BJ (cell line): ENCODE measurements around the gene ERGIC2. TPM values are rescaled to one million over a fixed set of nuclear protein-coding genes. Genes with fewer than 3 reads are reported as not detected.

Experiments used
- CTCF ChIA-PET: fragments of 350-600 bp; formaldehyde crosslinking; extraction: SDS; loops from one replicate; lab custom pipeline; 2021; ENCODE audit warnings: antibody characterized with exemption, inconsistent platforms; lab: Yijun Ruan, JAX
- POLR2A ChIA-PET: fragments of 300-600 bp; sonication (Branson Sonifier 250); formaldehyde crosslinking; extraction: SDS; loops from one replicate; lab custom pipeline; 2021; ENCODE audit warnings: antibody characterized with exemption; lab: Charles Lee
- DNase-seq: peaks from one replicate; pipeline ENCODE4 v3.0.0-alpha.2; 2011; ENCODE audit warnings: low read depth
- H3K27me3 ChIP-seq: 2 replicates; pipeline ENCODE4 v1.6.0; 2011; ENCODE audit warnings: low read length; ENCODE audit not compliant: control insufficient read depth, insufficient read depth
- H3K36me3 ChIP-seq: 2 replicates; pipeline ENCODE4 v1.5.1; 2011; ENCODE audit warnings: low read length; ENCODE audit not compliant: control insufficient read depth, insufficient read depth
- H3K4me3 ChIP-seq: 2 replicates; pipeline ENCODE4 v1.5.1; 2011; ENCODE audit warnings: low read depth, mild to moderate bottlenecking, control low read depth, low read length
- polyA plus RNA-seq: library from polyadenylated mRNA; depleted of rRNA; stranded (reverse); fragments of >200 nt; gene quantifications from 2 replicates; pipeline ENCODE4 v1.2.3, GENCODE V29; 2011
- TF ChIP-seq, protein P1 (sequence below): IDR thresholded peaks from 2 replicates; pipeline ENCODE4 v1.5.1; 2011; ENCODE audit warnings: low read depth, mild to moderate bottlenecking, control low read depth, inconsistent platforms, low read length, moderate library complexity; ENCODE audit not compliant: insufficient read depth

Gene ERGIC2
- polyA plus RNA-seq, 1 experiment: 16.9 TPM

DNA sequence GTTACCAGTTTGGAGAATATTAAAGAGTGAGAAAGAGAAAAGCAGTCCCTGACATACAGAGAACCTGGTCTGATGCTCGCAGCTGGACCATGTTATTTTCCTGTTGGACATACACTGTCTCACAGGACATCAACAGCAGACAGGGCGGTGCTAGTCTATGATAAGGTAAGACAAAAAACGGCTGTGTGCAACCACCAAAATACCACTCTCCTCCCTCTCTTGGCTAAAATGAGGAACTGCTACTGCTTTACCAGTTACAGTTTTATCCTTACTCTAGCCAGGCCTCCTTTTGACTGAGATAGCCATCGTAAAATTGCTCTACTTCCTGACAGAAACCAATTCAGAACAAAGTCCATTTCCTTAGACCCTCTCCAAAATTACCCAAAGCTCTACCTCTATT lies 47.0 kb upstream of the ERGIC2 start:
- CTCF ChIA-PET: interaction anchor here (0.5 to 1.1 kb wide), 3 partner anchors 11 to 114 kb away, joined by 3 read pairs; no protein-coding TSS in a partner anchor

DNA sequence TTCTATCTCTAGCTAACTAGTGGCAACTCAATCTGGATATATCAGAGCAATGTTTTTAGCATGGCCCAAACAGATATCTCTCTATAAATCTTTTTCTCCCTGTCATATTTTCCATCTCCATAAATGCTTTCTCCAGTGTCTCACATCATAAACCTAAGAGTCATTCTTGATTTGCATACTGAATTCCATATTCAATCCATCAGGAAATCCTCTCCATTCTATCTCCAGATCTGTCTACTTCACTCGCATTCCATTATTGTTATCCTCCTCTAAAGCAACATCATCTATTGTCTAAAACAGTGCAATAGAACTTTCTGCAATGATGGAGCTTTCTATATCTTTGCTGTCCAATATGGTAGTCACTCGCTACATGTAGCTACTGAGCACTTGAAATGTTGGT lies 45.5 kb upstream of the ERGIC2 start:
- Histone ChIP-seq H3K27me3 (no peaks in the 10 kb centered on the region), H3K4me3 (no peak overlapping the region), H3K36me3 (no peaks in the 10 kb centered on the region)
- TF ChIP-seq, protein P1, sequence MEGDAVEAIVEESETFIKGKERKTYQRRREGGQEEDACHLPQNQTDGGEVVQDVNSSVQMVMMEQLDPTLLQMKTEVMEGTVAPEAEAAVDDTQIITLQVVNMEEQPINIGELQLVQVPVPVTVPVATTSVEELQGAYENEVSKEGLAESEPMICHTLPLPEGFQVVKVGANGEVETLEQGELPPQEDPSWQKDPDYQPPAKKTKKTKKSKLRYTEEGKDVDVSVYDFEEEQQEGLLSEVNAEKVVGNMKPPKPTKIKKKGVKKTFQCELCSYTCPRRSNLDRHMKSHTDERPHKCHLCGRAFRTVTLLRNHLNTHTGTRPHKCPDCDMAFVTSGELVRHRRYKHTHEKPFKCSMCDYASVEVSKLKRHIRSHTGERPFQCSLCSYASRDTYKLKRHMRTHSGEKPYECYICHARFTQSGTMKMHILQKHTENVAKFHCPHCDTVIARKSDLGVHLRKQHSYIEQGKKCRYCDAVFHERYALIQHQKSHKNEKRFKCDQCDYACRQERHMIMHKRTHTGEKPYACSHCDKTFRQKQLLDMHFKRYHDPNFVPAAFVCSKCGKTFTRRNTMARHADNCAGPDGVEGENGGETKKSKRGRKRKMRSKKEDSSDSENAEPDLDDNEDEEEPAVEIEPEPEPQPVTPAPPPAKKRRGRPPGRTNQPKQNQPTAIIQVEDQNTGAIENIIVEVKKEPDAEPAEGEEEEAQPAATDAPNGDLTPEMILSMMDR: no peak
- ChIA-PET POLR2A (no interaction called here), CTCF (no interaction called here)
- no peak for DNase-seq

More for the DNA sequence above, 47.0 kb upstream of the ERGIC2 start:
- Histone ChIP-seq H3K27me3 (no peaks in the 10 kb centered on the region), H3K36me3 (no peaks in the 10 kb centered on the region), H3K4me3 (no peak overlapping the region)
- DNase-seq: no peak
- POLR2A ChIA-PET: no interaction called here
- TF ChIP-seq, protein P1: no peak

DNA sequence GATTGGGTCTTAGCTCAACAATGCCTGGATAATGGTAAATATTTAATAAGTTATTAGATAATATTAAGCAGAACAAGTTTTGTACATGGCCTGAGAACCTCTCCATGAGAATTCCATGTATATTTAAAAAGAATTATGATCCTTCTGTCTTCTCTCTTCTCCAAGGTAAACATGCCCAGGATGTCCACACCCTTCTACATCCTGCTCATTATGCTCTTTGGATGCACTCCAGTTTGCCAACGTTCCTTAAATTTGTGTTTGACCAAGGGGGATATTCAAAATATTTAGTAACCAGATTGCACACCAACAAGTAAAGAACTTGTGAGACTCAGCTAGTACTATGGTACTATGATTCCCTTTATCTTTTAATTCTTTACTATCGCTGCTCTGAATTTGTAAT lies 44.8 kb upstream of the ERGIC2 start:
- ChIA-PET CTCF (no interaction called here), POLR2A (no interaction called here)
- Histone ChIP-seq H3K27me3 (no peaks in the 10 kb centered on the region), H3K4me3 (no peak overlapping the region), H3K36me3 (no peaks in the 10 kb centered on the region)
- TF ChIP-seq, protein P1: no peak
- no peak for DNase-seq

DNA sequence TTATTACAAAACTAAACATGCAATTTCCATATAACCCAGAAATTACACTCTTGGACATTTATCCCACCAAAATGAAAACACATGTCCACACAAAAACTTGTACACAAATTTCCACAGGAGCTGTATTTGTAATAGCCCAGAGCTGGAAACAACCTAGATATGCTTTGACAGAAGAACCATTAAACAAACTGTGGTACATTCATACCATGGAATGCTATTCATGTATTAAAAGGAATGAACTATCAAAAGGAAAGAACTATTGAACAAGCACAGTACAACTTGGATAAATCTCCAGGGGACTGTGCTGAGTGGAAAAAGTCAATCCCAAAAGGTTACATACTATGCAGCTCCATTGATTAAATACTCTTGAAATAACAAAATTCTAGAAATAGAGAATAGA lies 35.8 kb upstream of the ERGIC2 start:
- Histone ChIP-seq H3K4me3 (no peak overlapping the region), H3K27me3 (no peaks in the 10 kb centered on the region), H3K36me3 (no peaks in the 10 kb centered on the region)
- no peak for DNase-seq
- ChIA-PET CTCF (interaction anchor here (1.4 kb wide), 1 partner anchor 11 kb away, joined by 3 read pairs; no protein-coding TSS in a partner anchor), POLR2A (no interaction called here)
- TF ChIP-seq, protein P1: no peak

DNA sequence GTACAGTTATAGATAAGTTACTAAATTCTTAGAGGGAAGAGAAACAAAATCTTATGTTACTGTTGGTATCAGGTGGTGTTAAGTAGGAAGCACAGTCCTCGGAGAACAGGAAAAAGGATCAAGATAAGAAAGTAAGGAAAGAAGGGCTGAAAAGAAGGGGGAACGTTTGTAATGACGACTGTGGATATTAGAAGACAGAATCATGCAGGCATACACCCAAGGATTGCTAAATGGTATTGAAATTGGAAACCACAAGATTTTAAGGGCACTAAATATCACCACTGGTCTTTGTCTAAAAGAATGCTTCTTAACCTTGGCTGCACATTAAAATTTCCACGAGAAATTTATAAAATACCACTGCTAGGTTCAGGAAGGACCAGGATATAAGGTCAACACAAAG lies 34.1 kb upstream of the ERGIC2 start:
- TF ChIP-seq, protein P1: no peak
- H3K36me3 ChIP-seq: no peaks in the 10 kb centered on the region
- no peak for DNase-seq
- no peak overlapping the region for H3K4me3 ChIP-seq
- ChIA-PET CTCF (no interaction called here), POLR2A (no interaction called here)
- H3K27me3 ChIP-seq: no peaks in the 10 kb centered on the region
